Type B pancreatic cell (in vitro differentiated cells): ENCODE results near the gene LILRB3. TPM values are rescaled to one million over a fixed set of nuclear protein-coding genes. Genes with fewer than 3 reads are reported as not detected.
"Not testable (repeated sequence)": the region's sequence is repeated elsewhere in the genome, so short reads cannot be mapped to it uniquely, and the experiment has no call there.

Experiments
- DNase-seq: peaks from one replicate; pipeline ENCODE4 v3.0.0; 2021; ENCODE audit warnings: mixed read lengths; ENCODE audit not compliant: unreplicated experiment; ENCODE audit errors: extremely low spot score
- H3K27ac Mint-ChIP-seq: 2 replicates; pipeline ENCODE4 v1.8.0; 2021; ENCODE audit warnings: mild to moderate bottlenecking, mixed read lengths
- H3K27me3 Mint-ChIP-seq: 2 replicates; pipeline ENCODE4 v1.8.0; 2021; ENCODE audit warnings: mixed read lengths
- H3K36me3 Mint-ChIP-seq: 2 replicates; pipeline ENCODE4 v1.8.0; 2021; ENCODE audit warnings: mixed read lengths
- H3K4me1 Mint-ChIP-seq: one replicate; pipeline ENCODE4 v1.8.0; 2021; ENCODE audit warnings: mixed read lengths; ENCODE audit not compliant: unreplicated experiment
- H3K4me3 Mint-ChIP-seq: 2 replicates; pipeline ENCODE4 v1.8.0; 2021; ENCODE audit warnings: mild to moderate bottlenecking, mixed read lengths
- H3K9me3 Mint-ChIP-seq: 2 replicates; pipeline ENCODE4 v1.8.0; 2021; ENCODE audit warnings: mixed read lengths
- CTCF ChIP-seq: fragments of 200-600 bp; sonication (generic); conservative IDR thresholded peaks from 2 replicates; pipeline ENCODE4 v1.5.0; 2021; ENCODE audit warnings: antibody characterized with exemption, mild to moderate bottlenecking
- total RNA-seq: library from RNA; stranded (reverse); gene quantifications from 2 replicates; pipeline ENCODE4 v1.2.1, GENCODE V29; 2021; ENCODE audit warnings: low replicate concordance

Gene LILRB3
- total RNA-seq, 1 donor from 2014 or later = not detected

GRCh38 chr19:54245936-54246335 is 23.1 kb upstream of the LILRB3 start:
- H3K36me3 Mint-ChIP-seq = no peaks in the 10 kb centered on the region
- DNase-seq = no peak
- no peaks in the 10 kb centered on the region for H3K9me3 Mint-ChIP-seq
- H3K27ac Mint-ChIP-seq = no peak overlapping the region
- no peaks in the 10 kb centered on the region for H3K4me1 Mint-ChIP-seq
- TF ChIP-seq CTCF = no peak
- H3K27me3 Mint-ChIP-seq = peaks cover 15% of the 10 kb centered on the region
- no peak overlapping the region for H3K4me3 Mint-ChIP-seq

GRCh38 chr19:54243809-54244208 is 21.0 kb upstream of the LILRB3 start:
- not testable (repeated sequence) for H3K4me1 Mint-ChIP-seq, H3K4me3 Mint-ChIP-seq, H3K27ac Mint-ChIP-seq, H3K36me3 Mint-ChIP-seq, DNase-seq, H3K9me3 Mint-ChIP-seq
- H3K27me3 Mint-ChIP-seq = peaks cover 11% of the 10 kb centered on the region

GRCh38 chr19:54242646-54243045 is 19.8 kb upstream of the LILRB3 start, which contains the start of gene LILRA6:
TSS of gene LILRA6 (minus strand) at chr19:54242790.
- peaks cover 12% of the 10 kb centered on the region for H3K27me3 Mint-ChIP-seq
- H3K36me3 Mint-ChIP-seq = not testable (repeated sequence)

GRCh38 chr19:54242234-54242633 is 19.4 kb upstream of the LILRB3 start:
- DNase-seq, H3K9me3 Mint-ChIP-seq, H3K4me3 Mint-ChIP-seq, H3K36me3 Mint-ChIP-seq, H3K27ac Mint-ChIP-seq, H3K4me1 Mint-ChIP-seq: not testable (repeated sequence)
- peaks cover 13% of the 10 kb centered on the region for H3K27me3 Mint-ChIP-seq

More at GRCh38 chr19:54242646-54243045, 19.8 kb upstream of the LILRB3 start, which contains the start of gene LILRA6:
- H3K4me1 Mint-ChIP-seq, DNase-seq, H3K4me3 Mint-ChIP-seq, H3K27ac Mint-ChIP-seq, H3K9me3 Mint-ChIP-seq: not testable (repeated sequence)

- peaks cover 17% of the 10 kb centered on the region for H3K27me3 Mint-ChIP-seq
Measured at GRCh38 chr19:54240372-54241336, 17.8 kb upstream of the LILRB3 start.

GRCh38 chr19:54239491-54240371 is 16.9 kb upstream of the LILRB3 start:
- not testable (repeated sequence) for H3K4me3 Mint-ChIP-seq, DNase-seq, H3K36me3 Mint-ChIP-seq, H3K9me3 Mint-ChIP-seq, H3K27ac Mint-ChIP-seq, H3K4me1 Mint-ChIP-seq
- peaks cover 20% of the 10 kb centered on the region for H3K27me3 Mint-ChIP-seq

More at GRCh38 chr19:54240372-54241336, 17.8 kb upstream of the LILRB3 start:
- H3K36me3 Mint-ChIP-seq, DNase-seq, H3K4me3 Mint-ChIP-seq, H3K27ac Mint-ChIP-seq, H3K4me1 Mint-ChIP-seq, H3K9me3 Mint-ChIP-seq: not testable (repeated sequence)

- Mint-ChIP-seq H3K27ac (no peak overlapping the region), H3K36me3 (no peaks in the 10 kb centered on the region), H3K4me1 (no peaks in the 10 kb centered on the region), H3K4me3 (no peak overlapping the region), H3K27me3 (peaks cover 44% of the 10 kb centered on the region), H3K9me3 (peaks cover 3% of the 10 kb centered on the region)
- no peak for TF ChIP-seq CTCF
- no peak for DNase-seq
Measured at GRCh38 chr19:54233941-54234340, 11.1 kb upstream of the LILRB3 start.
